Activated T-helper 17 cell treated with anti-CD3 and anti-CD28 coated beads, Interleukin-2, amount 50 U/mL, for 72 hours (primary cell): ENCODE results near the gene UFC1. TPM values are rescaled to one million over a fixed set of nuclear protein-coding genes. Genes with fewer than 3 reads are reported as not detected.
A peak's percentile ranks its signal among the peaks of the same experiment; 100 is the strongest.

Experiments
- ATAC-seq: fragments of 150-1000 bp; cut with Tn5 transposase; replicated peaks from 2 replicates; pipeline ENCODE4 v1.10.0; 2021; ENCODE audit warnings: mild to moderate bottlenecking, moderate library complexity
- H3K27ac Mint-ChIP-seq: one replicate; pipeline ENCODE4 v1.8.0; 2022; ENCODE audit warnings: mixed read lengths
- H3K27me3 Mint-ChIP-seq: one replicate; pipeline ENCODE4 v1.8.0; 2022; ENCODE audit warnings: mixed read lengths
- H3K36me3 Mint-ChIP-seq: one replicate; pipeline ENCODE4 v1.8.0; 2022; ENCODE audit warnings: low read depth, mild to moderate bottlenecking, mixed read lengths
- H3K4me1 Mint-ChIP-seq: one replicate; pipeline ENCODE4 v1.8.0; 2022; ENCODE audit warnings: mixed read lengths
- H3K4me3 Mint-ChIP-seq: one replicate; pipeline ENCODE4 v1.8.0; 2022; ENCODE audit warnings: mild to moderate bottlenecking, mixed read lengths
- H3K9me3 Mint-ChIP-seq: one replicate; pipeline ENCODE4 v1.8.0; 2022; ENCODE audit warnings: mixed read lengths
- total RNA-seq, 2 donors: library from RNA; stranded (reverse); gene quantifications; one replicate each; pipeline ENCODE4 v1.2.3, GENCODE V29; 2022

Gene UFC1
- total RNA-seq, 2 donors from 2014 or later = 184 to 209 TPM

- Mint-ChIP-seq H3K36me3 (peaks cover 87% of the 10 kb centered on the region), H3K27me3 (no peaks in the 10 kb centered on the region), H3K4me1 (peaks cover 42% of the 10 kb centered on the region), H3K27ac (peak overlapping the region; percentile 92), H3K9me3 (no peaks in the 10 kb centered on the region), H3K4me3 (peak overlapping the region; percentile 83)
- ATAC-seq = no peak
Observed at GRCh38 chr1:161158316-161159010, 4.7 kb downstream of the UFC1 start.

- Mint-ChIP-seq H3K27ac (peak within 1 kb of the TSS; percentile 92), H3K27me3 (no peaks in the 10 kb centered on the region), H3K9me3 (no peaks in the 10 kb centered on the region), H3K36me3 (peaks cover 90% of the 10 kb centered on the region), H3K4me1 (peaks cover 44% of the 10 kb centered on the region), H3K4me3 (peak within 1 kb of the TSS; percentile 83)
- peak; percentile 95 for ATAC-seq
Observed at GRCh38 chr1:161159087-161159912, 5.5 kb downstream of the UFC1 start, which contains the start of gene USP21. TSS of gene USP21 (plus strand) at chr1:161159500. CDS start at chr1:161160641, 1,141 bp downstream.

- peak overlapping the region; percentile 92 for H3K27ac Mint-ChIP-seq
- H3K4me3 Mint-ChIP-seq = peak overlapping the region; percentile 83
- H3K9me3 Mint-ChIP-seq = no peaks in the 10 kb centered on the region
- ATAC-seq = no peak
- peaks cover 92% of the 10 kb centered on the region for H3K36me3 Mint-ChIP-seq
- peaks cover 41% of the 10 kb centered on the region for H3K4me1 Mint-ChIP-seq
- no peaks in the 10 kb centered on the region for H3K27me3 Mint-ChIP-seq
Observed at GRCh38 chr1:161159913-161160243, 6.1 kb downstream of the UFC1 start.

GRCh38 chr1:161160671-161161145, 6.9 kb downstream of the UFC1 start:
- Mint-ChIP-seq H3K27ac (peak overlapping the region; percentile 79), H3K36me3 (peaks cover 90% of the 10 kb centered on the region), H3K27me3 (no peaks in the 10 kb centered on the region), H3K9me3 (no peaks in the 10 kb centered on the region), H3K4me3 (peak overlapping the region; percentile 83), H3K4me1 (peaks cover 33% of the 10 kb centered on the region)
- ATAC-seq = no peak

GRCh38 chr1:161161652-161162051, 7.9 kb downstream of the UFC1 start:
- Mint-ChIP-seq H3K4me1 (peaks cover 30% of the 10 kb centered on the region), H3K36me3 (peaks cover 91% of the 10 kb centered on the region), H3K9me3 (no peaks in the 10 kb centered on the region), H3K27ac (peak overlapping the region; percentile 79), H3K4me3 (peak overlapping the region; percentile 83), H3K27me3 (no peaks in the 10 kb centered on the region)
- ATAC-seq = no peak

DNA sequence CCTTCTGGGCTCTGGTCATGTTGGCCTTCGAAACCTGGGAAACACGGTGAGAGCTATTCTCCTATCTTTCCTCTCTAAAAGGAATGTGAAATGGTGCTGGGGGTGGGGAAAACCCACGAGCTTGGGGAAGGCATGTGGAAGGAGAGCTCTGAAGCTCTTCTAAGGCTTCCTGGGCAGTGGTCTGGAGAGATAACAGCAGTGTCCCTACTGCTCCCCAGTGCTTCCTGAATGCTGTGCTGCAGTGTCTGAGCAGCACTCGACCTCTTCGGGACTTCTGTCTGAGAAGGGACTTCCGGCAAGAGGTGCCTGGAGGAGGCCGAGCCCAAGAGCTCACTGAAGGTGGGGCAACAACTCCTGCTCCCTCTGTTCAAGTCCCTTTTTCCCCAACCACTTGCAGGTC, 8.3 kb downstream of the UFC1 start:
- Mint-ChIP-seq H3K9me3 (no peaks in the 10 kb centered on the region), H3K27ac (peak overlapping the region; percentile 79), H3K36me3 (peaks cover 87% of the 10 kb centered on the region), H3K27me3 (no peaks in the 10 kb centered on the region), H3K4me1 (peaks cover 30% of the 10 kb centered on the region), H3K4me3 (peak overlapping the region; percentile 83)
- ATAC-seq = no peak

- Mint-ChIP-seq H3K9me3 (no peaks in the 10 kb centered on the region), H3K4me1 (peaks cover 30% of the 10 kb centered on the region), H3K4me3 (no peak overlapping the region), H3K36me3 (peaks cover 82% of the 10 kb centered on the region), H3K27me3 (no peaks in the 10 kb centered on the region), H3K27ac (peak overlapping the region; percentile 79)
- ATAC-seq = no peak
Observed at GRCh38 chr1:161162806-161163205, 9.0 kb downstream of the UFC1 start.

DNA sequence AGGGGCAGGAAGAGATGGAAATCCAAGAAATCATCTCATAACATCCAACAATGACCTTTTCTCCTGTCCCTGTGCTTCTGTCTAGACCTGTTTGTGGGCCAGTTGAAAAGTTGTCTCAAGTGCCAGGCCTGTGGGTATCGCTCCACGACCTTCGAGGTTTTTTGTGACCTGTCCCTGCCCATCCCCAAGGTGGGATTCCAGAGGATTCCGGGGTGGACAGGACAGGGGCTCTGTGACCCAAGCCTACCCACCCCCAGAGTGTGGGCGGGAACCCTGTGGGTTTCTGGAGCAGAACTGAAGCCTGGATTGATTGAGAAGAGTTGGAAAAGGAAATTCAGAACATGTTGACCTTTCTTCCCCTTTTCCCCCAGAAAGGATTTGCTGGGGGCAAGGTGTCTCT, 10.0 kb downstream of the UFC1 start:
- no peak for ATAC-seq

GRCh38 chr1:161164901-161165610, 11.3 kb downstream of the UFC1 start:
- H3K36me3 Mint-ChIP-seq = peaks cover 84% of the 10 kb centered on the region
- no peak for ATAC-seq
- peaks cover 23% of the 10 kb centered on the region for H3K4me1 Mint-ChIP-seq

More for the DNA sequence above, 10.0 kb downstream of the UFC1 start:
- H3K36me3 Mint-ChIP-seq = peaks cover 82% of the 10 kb centered on the region
- H3K4me1 Mint-ChIP-seq = peaks cover 26% of the 10 kb centered on the region
- peak overlapping the region; percentile 79 for H3K27ac Mint-ChIP-seq
- no peaks in the 10 kb centered on the region for H3K27me3 Mint-ChIP-seq
- H3K4me3 Mint-ChIP-seq = no peak overlapping the region
- no peaks in the 10 kb centered on the region for H3K9me3 Mint-ChIP-seq

DNA sequence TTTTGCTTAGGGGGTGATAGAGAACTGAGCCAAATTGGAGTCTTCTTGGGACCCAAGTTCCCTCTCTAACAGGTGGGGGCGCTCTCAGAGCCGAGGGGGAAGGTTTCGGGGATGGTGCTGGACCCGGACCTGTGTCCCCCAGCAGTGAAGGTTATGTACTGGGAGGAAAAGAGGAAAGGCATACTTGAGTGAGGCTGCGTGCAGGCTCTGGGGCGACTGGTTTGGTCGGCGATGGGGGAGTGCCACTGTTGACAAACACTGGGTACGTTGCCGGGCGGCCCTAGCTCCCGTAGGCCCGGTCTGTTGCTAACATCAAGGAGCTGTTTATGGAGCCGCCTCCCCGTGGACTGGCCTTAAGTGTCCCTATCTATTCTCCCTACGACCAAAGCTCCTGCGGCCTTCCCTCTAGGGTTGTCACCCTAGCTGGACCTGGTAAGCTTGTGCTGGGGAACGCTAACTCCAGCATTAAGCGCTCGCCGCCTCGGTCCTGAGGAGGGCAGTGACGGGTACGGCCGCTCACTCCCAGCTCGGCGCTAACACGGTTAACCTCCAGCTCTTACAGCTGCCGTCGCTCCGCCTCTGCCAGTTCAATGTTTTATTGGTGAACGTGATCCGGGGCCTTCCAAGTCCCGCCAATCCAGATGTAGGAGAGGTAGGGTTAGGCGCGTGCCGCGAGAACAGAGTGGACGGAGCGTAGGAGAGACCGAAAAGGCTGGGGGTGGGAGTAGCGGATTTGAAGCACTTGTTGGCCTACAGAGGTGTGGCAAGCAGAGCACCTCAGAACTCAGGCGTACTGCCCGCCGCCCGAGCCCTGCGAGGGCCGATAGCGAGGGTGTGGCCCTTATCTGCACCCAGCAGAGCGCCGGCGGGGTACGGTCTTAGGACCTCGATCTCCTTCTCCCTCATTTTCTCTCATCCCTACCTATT, 12.2 kb downstream of the UFC1 start, which contains the start of gene PPOX:
Gene PPOX, plus strand, starts transcription at position 685 of the 927 bp plus-strand sequence. CDS start 422 bp downstream, outside the sequence.
- Mint-ChIP-seq H3K9me3 (no peaks in the 10 kb centered on the region), H3K4me1 (peaks cover 24% of the 10 kb centered on the region), H3K4me3 (peak within 1 kb of the TSS; percentile 92), H3K36me3 (peaks cover 86% of the 10 kb centered on the region), H3K27me3 (no peaks in the 10 kb centered on the region), H3K27ac (peak within 1 kb of the TSS; percentile 97)
- peak; percentile 97 for ATAC-seq

More at GRCh38 chr1:161164901-161165610, 11.3 kb downstream of the UFC1 start:
- H3K27ac Mint-ChIP-seq = peak overlapping the region; percentile 97
- H3K4me3 Mint-ChIP-seq = peak overlapping the region; percentile 92
- no peaks in the 10 kb centered on the region for H3K9me3 Mint-ChIP-seq
- H3K27me3 Mint-ChIP-seq = no peaks in the 10 kb centered on the region

DNA sequence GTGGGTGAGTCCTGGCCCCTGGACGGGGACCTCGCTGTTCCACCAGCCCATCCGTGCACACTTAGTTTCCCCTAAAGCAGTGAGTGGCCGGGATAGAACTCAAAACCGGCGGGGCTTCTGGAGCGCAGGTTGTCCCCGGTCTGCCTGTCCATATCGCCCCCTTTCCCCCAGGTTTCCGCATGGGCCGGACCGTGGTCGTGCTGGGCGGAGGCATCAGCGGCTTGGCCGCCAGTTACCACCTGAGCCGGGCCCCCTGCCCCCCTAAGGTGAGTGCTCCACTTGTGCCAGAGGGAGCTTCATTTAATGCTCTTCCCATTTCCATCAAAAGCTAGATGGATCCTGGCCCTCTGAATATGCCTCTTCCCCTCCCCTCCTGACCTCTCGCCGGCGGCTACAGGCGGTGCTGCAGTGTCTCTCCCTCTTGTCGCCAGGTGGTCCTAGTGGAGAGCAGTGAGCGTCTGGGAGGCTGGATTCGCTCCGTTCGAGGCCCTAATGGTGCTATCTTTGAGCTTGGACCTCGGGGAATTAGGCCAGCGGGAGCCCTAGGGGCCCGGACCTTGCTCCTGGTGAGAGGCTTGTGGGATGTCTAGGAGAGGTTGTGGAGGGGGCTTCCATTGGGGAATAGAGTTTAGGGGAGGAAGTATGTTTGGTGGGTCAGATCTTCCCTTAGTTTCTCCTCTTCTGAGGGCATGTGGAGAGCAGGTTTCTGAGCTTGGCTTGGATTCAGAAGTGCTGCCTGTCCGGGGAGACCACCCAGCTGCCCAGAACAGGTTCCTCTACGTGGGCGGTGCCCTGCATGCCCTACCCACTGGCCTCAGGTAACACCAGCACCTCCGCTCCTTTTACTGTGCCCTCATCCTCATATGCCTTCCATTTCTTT, 13.1 kb downstream of the UFC1 start:
- Mint-ChIP-seq H3K9me3 (no peaks in the 10 kb centered on the region), H3K4me1 (peaks cover 18% of the 10 kb centered on the region), H3K4me3 (peak overlapping the region; percentile 92), H3K36me3 (peaks cover 86% of the 10 kb centered on the region), H3K27me3 (no peaks in the 10 kb centered on the region), H3K27ac (peak overlapping the region; percentile 97)
- no peak for ATAC-seq

DNA sequence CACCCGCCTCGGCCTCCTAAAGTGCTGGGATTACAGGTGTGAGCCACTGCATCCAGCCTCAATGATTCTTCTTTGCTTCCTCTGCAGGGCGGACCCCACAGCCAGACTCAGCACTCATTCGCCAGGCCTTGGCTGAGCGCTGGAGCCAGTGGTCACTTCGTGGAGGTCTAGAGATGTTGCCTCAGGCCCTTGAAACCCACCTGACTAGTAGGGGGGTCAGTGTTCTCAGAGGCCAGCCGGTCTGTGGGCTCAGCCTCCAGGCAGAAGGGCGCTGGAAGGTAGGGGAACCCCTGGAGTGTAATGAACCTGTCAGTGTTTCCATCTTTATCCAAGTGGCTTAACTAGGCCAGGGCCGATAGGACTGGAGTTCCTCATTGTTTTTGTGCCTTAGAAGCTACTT, 15.1 kb downstream of the UFC1 start:
- Mint-ChIP-seq H3K9me3 (no peaks in the 10 kb centered on the region), H3K27ac (peak overlapping the region; percentile 12), H3K4me3 (peak overlapping the region; percentile 92), H3K36me3 (peaks cover 87% of the 10 kb centered on the region), H3K27me3 (no peaks in the 10 kb centered on the region), H3K4me1 (peaks cover 18% of the 10 kb centered on the region)
- no peak for ATAC-seq

GRCh38 chr1:161171191-161171590, 17.4 kb downstream of the UFC1 start:
- ATAC-seq = no peak
- peak overlapping the region; percentile 60 for H3K27ac Mint-ChIP-seq
- no peaks in the 10 kb centered on the region for H3K27me3 Mint-ChIP-seq
- H3K4me3 Mint-ChIP-seq = no peak overlapping the region
- peaks cover 35% of the 10 kb centered on the region for H3K4me1 Mint-ChIP-seq
- H3K36me3 Mint-ChIP-seq = peaks cover 89% of the 10 kb centered on the region
- no peaks in the 10 kb centered on the region for H3K9me3 Mint-ChIP-seq
